ENCODE data around the gene SLC25A21.
"Not testable (repeated sequence)": the region's sequence is repeated elsewhere in the genome, so short reads cannot be mapped to it uniquely, and the experiment has no call there.

SLC25A21 gene

GRCh38 chr14:36747411-36748184, 424.8 kb downstream of the SLC25A21 start:
- no peak for DNase-seq

DNA sequence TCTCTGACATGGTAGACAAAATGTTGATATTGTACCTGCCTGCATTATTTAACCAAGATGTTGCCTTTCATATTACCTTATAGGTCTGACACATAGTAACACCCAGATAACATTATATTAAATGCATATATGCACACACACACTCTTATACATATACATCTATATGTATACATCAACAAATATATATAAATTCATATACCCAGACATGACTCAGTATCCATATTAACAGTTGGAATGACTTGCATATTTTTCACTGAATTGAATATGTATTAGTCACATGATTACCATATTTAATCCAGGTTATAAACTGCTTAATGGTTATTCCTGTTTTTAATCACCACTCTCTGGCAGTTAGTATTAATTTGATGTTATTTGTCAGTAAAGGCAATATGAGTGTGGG, 425.5 kb downstream of the SLC25A21 start:
- no peak for DNase-seq

DNA sequence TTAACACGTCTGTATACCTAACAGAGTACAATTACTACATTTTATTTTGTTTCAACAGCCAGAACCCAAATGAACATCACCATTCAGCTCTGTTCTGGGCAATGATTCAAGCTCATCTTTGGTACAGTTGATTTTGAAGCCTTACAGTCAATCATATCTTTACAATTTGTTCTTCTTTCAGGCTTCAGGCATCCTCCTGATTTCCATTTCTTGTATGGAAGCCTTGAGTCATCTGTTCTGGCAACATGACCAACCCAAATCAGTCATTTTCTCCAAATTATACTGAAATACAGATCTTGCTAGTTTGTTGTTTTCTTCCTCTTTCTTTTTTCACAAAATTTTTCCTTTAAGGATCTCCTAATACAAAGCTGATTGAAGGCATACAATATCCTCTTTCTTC, 430.5 kb downstream of the SLC25A21 start:
- no peak for DNase-seq

GRCh38 chr14:36738269-36738668, 434.1 kb downstream of the SLC25A21 start:
- DNase-seq, result no peak

DNA sequence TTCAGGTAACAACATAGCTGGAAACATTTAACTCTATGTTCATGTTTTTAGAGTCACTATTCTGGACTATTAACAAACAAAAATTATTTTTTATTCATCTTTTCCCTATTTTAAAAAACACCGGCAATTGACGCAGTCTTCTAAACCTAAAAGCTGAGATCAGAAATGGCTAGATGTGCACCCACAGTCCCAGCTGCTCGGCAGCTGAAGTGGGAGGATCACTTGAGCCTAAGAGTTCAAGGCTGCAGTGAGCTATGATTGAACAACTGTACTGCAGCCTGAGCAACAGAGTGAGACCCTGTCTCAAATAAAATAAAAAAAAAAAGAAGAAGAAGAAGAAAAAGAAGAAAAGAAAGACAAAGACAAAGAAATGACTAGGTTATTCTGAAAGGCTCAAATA, 446.3 kb downstream of the SLC25A21 start:
- DNase-seq, result no peak

DNA sequence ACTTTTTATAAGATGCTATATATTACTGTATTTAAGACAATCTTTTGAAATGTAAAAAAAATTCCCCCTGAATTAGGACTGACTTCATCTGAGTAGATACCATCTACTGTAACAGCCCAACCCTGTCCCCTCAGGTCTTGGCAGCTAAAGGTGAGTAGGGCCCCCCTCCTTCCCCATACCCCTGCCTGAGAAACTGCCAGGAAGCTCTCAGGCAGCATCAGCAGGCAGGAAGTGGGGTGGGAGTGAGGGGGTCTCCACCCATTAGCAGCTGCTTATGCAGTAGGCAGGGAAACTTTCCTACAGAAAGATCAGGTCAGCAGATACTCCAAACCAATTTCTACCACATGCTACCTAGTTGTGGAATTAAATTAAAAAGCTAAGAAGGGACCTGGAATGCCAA, 448.2 kb downstream of the SLC25A21 start:
- no peak for DNase-seq

- DNase-seq, result no peak
Observed at GRCh38 chr14:36723530-36723929, 448.9 kb downstream of the SLC25A21 start.

DNA sequence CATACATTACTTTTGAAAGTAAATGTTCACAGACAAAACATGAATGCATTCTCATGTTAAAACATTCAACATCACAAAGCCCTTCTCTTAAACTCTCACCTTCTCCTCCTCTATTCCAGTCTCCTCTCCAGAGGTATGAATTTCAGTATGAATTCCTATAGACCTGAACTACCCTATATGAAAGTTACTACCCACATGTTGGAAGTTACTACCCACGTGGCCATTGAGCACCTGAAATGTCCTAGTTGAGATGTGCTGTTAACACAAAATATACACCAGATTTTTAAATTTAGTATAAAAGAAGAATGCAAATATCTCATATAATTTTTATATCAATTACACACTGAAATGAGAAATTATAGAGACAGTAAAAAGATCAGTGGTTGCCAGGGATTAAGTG, 450.5 kb downstream of the SLC25A21 start:
- DNase-seq, result no peak

DNA sequence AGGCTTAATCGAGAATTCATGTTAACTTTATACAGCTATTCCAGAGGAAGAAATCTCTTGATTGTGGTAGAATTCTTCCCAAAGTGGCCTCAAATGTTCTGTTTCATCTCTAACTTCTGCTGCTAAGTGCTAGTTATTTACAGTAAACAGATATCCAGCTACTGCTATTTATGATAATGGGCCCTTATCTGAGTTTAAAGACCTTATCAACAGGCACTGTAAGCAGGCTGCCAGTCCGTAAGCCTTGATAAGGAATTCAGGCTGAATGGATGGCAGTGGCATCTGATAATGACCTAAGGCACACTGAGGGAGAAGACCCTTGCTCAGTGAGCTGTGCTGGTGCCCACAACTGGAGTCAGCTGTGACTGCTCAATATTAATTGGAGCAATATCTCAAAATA, 451.7 kb downstream of the SLC25A21 start:
- DNase-seq, result no peak

DNA sequence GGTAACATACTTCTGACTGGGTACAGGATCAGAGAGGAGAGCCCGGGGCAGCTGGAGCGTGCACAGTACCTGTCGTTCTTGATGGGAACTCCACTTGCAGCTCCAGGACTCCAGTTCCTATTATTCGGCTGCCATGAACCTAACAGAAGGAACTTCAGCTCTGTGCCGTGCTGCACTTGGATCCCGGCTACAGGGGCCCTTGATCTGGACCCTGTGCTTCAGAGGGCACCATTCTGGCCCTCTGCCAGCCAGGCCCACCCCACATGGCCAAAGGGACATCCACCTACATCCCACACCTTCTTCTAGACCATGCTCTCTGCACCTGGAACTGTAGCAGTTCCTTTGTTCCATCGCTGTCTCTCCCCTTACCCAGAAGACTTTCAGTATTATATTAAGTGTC, 452.6 kb downstream of the SLC25A21 start:
- no peak for DNase-seq

- DNase-seq, result no peak
Observed at GRCh38 chr14:36718216-36718615, 454.2 kb downstream of the SLC25A21 start.

- no peak for DNase-seq
Observed at GRCh38 chr14:36717363-36717762, 455.0 kb downstream of the SLC25A21 start.

- DNase-seq, result no peak
Observed at GRCh38 chr14:36716614-36717184, 455.7 kb downstream of the SLC25A21 start.

DNA sequence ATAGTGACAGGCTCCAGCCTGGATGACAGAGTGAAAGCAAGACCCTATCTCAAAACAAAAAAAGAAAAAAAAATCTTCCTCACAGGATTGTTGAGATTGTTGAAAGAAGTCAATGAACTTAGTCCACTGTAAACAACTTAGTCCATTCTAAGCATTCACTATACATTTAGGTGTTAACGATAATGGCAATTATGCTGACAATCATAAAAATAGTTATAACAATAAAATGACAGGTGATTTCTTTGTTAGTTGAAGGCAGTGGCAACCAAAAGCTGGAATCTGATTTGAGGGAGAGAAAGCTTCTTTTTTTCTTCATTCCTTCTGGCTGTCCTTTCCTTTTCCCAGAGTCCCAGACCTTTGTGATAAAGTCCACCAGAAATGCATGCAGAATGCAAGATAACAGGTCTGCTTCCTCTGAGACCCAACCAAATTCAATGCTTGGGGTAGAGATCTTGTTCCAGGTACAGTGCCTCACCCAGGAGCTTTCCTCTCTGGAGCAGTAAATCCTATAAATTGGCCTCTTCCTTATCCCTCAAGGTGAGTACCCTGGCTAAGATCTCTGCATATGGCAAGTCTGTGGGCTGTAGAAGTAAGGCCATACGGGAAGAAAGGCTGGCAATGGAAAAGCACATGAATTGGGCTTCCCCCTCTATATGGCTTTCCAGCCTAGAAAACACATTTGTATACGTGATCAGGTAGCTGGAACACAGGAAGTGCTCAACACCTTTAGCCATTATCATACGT, 458.3 kb downstream of the SLC25A21 start:
- no peak for DNase-seq

DNA sequence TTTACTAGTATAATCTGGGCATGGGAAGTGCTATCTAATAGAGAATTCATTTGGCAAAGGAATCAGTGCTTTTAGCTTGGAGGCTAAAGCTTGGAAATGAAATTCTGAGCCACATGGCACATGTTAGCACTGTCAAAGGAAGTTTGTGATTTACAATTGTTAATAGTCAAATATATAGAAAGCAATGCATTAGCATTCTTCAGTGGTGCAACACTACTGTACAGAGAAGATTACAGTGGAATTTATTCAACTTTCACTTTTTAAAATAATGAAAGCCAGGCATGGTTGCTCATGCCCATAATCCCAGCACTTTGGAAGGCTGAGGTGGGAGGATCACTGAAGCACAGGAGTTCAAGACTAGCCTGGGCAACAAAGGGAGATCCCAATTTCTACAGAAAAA, 464.8 kb downstream of the SLC25A21 start:
- DNase-seq, result no peak

- no peak for DNase-seq
Observed at GRCh38 chr14:36702474-36702873, 469.9 kb downstream of the SLC25A21 start.

DNA sequence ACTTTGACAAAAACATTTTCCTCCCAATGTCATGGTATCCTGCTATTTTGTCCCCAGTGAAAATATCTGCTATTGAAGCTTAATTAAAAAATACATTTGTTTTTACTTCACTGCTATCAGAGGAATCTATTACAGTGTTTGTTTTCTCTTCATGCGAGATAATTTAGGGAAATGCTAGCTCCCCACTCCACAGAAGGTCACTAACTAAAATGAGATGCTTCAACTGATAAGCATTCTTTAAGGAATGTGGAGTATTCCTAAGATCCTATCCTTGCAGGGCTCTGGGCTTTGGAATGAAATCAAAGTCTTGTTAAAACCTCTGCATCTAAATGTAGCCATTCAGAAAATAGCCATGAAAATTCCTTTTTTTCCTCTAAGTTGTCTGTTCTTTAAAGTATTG, 471.3 kb downstream of the SLC25A21 start:
- no peak for DNase-seq

- DNase-seq, result no peak
Observed at GRCh38 chr14:36700651-36701050, 471.8 kb downstream of the SLC25A21 start.

- not testable (repeated sequence) for DNase-seq
Observed at GRCh38 chr14:36699420-36699819, 473.0 kb downstream of the SLC25A21 start.

DNA sequence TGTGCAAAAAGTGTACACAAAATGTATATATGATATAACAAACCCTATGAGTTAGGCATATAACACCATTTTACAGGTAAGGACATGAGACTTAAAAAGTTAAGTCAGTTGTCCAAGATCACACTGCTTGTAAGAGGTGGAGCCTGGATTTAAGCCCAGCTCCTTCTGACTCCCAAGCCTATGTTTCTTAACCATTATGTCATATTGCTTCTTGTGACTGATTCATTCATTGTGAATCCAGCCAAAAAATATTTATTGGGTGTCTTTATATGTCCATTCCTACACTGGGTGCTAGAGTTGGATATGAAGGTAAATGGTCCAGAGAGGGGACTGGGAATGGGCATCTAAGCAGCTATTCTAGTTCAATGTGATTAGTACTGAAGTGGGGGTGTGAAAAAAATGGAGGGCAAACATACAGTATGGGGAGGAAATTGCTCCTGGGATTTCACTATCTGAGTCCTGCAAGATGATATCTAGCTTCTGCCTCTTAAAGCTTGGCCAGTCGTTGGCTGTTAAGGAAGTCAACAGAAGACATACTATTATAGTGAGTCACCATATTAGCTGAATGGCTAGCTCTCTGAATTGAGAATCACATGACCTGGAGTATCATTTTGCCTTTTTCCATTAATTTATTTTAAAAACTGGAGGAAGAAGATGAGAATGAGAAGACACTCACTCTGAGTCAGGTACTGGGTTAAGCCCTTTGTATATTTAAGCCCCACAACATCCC, 481.9 kb downstream of the SLC25A21 start:
- DNase-seq, result no peak

GRCh38 chr14:36684946-36685345, 487.5 kb downstream of the SLC25A21 start:
- no peak for DNase-seq

- DNase-seq, result no peak
Observed at GRCh38 chr14:36683083-36683724, 489.2 kb downstream of the SLC25A21 start.

DNA sequence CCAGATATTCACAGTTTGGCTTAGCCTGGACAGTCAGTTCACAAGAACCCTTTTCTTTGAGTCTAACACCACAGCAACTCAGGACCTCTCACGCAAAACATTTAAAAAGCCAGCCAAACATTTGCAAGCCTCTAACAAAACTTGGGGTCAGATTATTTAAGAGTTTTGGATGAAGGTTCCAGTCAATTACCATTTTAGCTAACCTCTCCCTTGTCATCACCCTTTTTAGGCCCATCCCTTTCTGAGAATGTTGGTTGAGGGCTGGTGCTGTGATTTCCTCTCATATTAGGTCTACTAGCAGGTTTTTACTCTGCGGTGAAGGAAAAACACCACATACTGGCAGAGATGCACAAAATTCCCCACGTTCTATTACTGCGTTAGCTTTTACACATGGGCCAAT, 490.1 kb downstream of the SLC25A21 start:
- DNase-seq, result no peak

All from stimulated activated CD8-positive, alpha-beta memory T cell treated with anti-CD3 and anti-CD28 coated beads, Interleukin-4, amount 100 ng/mL, for 48 hours (primary cell).